Sigmoid colon (tissue), 7 donors: Measurements from ENCODE around the gene PRG3. TPM values are rescaled to one million over a fixed set of nuclear protein-coding genes. Genes with fewer than 3 reads are reported as not detected.

Experiments
- DNase-seq: peaks from one replicate; pipeline ENCODE4 v3.0.0-alpha.2; 2019
- H3K27ac ChIP-seq, 4 donors: fragments of 200-600 bp; sonication (generic); one replicate each; pipeline ENCODE4 v1.5.1; 2016 to 2019; ENCODE audit warnings: mild to moderate bottlenecking in 1 of 4
- H3K27me3 ChIP-seq, 3 donors: fragments of 200-600 bp; sonication (generic); one replicate each; pipeline ENCODE4 v1.5.1; 2019; ENCODE audit warnings: mild to moderate bottlenecking in 1 of 3
- H3K36me3 ChIP-seq, 4 donors: fragments of 200-600 bp; sonication (generic); one replicate each; pipeline ENCODE4 v1.5.1; 2016 to 2019
- H3K4me1 ChIP-seq, 4 donors: fragments of 200-600 bp; sonication (generic); one replicate each; pipeline ENCODE4 v1.5.1; 2017 to 2019
- H3K4me3 ChIP-seq, 4 donors: fragments of 200-600 bp; sonication (generic); one replicate each; pipeline ENCODE4 v1.5.1; 2017 to 2019; ENCODE audit warnings: mild to moderate bottlenecking in 2 of 4, moderate library complexity in 1 of 4
- H3K9me3 ChIP-seq, 4 donors: fragments of 200-600 bp in 3 of 4; sonication (generic) in 3 of 4; one replicate each; pipeline versions ENCODE4 v1.5.1 to v1.6.1; 2013 to 2019
- EP300 ChIP-seq, 4 donors: sonication (generic); formaldehyde crosslinking; IDR thresholded peaks; one replicate each; pipeline ENCODE4 v1.6.1; 2017; ENCODE audit warnings: antibody characterized with exemption in 4 of 4
- POLR2A ChIP-seq, 2 donors: fragments of 450-650 bp; IDR thresholded peaks; one replicate each; pipeline ENCODE4 v1.6.1; 2016; ENCODE audit warnings: antibody characterized with exemption in 2 of 2, mild to moderate bottlenecking in 2 of 2, moderate library complexity in 2 of 2
- POLR2AphosphoS5 ChIP-seq, 4 donors: sonication (generic); formaldehyde crosslinking; IDR thresholded peaks; one replicate each; pipeline ENCODE4 v1.6.1; 2017; ENCODE audit warnings: antibody characterized with exemption in 4 of 4
- WGBS, 2 donors: extraction: QIAGEN DNeasy Blood & Tissue Kit; methylation state at CpG; one replicate each; pipeline ENCODE4 v1.1.7; 2013; 5-methylcytosine and 5-hydroxymethylcytosine counted together
- intact Hi-C: fragments of 100-400 bp; cut with DNase I; formaldehyde crosslinking; loops from one replicate; pipeline ENCODE4 v1.15.1; 2023
- polyA plus RNA-seq, 3 donors: library from polyadenylated mRNA; stranded (reverse); fragments of 200-250 nt; gene quantifications; one replicate each; pipeline ENCODE4 v1.2.3, GENCODE V29; 2013
- total RNA-seq, 4 donors: library from RNA; depleted of rRNA; stranded (reverse); fragments of >200 nt; gene quantifications; one replicate each; pipeline ENCODE4 v1.1.0, GENCODE V29; 2016
- TF ChIP-seq, protein P1 (sequence below), 4 experiments: fragments of 450-650 bp in 3 of 4; fragments of 200-600 bp in 1 of 4; IDR thresholded peaks; one replicate each; pipeline ENCODE4 v1.5.1; 2016 to 2019; ENCODE audit warnings: antibody characterized with exemption in 4 of 4, mild to moderate bottlenecking in 3 of 4, moderate library complexity in 2 of 4
- donor health status: healthy with polysubstance abuse.
- donor health status: Bipolar disorder and iron deficiency.
- donor health status: healthy.

PRG3 gene
- total and polyA plus RNA-seq, 7 donors, result not detected

DNA sequence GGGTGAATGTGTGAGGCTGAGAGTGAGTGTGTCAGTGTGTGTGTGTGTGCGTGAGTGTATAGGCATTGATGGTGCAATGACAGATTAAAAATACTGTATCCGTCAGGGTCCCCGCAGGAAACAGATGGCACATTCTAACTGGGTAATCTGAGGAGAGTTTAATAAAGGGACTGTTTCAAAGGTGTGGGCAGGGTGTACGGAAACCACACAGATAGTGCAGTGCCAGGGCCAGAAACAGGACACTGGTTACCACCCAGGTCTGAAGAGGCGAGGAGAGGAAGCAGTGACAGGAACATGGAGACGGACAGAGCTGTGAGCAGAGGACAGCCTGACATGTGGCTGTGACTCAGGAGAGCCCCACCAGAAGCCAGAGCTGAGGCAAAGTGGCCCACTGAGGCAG is 26.3 kb downstream of the PRG3 start:
- Histone ChIP-seq H3K9me3 (no peaks in the 10 kb centered on the region), H3K27ac (no peak overlapping the region), H3K4me1 (peaks cover 0 to 9% (median 3%) of the 10 kb centered on the region in 4 donors), H3K4me3 (no peak overlapping the region), H3K36me3 (no peaks in the 10 kb centered on the region), H3K27me3 (no peaks in the 10 kb centered on the region)
- DNase-seq, result no peak
- WGBS, 2 donors, result 59 to 89% methylated on average over 6 of the region's 6 CpGs
- intact Hi-C loops, result loop anchor here (10.0 kb wide), 1 partner anchor 510 kb away; no protein-coding TSS in a partner anchor
- no peak for TF ChIP-seq POLR2A (IDR thresholded peaks at IDR 0.05)
- no peak for TF ChIP-seq EP300 (IDR thresholded peaks at IDR 0.05)
- no peak for TF ChIP-seq POLR2AphosphoS5 (IDR thresholded peaks at IDR 0.05)
- TF ChIP-seq, protein P1, sequence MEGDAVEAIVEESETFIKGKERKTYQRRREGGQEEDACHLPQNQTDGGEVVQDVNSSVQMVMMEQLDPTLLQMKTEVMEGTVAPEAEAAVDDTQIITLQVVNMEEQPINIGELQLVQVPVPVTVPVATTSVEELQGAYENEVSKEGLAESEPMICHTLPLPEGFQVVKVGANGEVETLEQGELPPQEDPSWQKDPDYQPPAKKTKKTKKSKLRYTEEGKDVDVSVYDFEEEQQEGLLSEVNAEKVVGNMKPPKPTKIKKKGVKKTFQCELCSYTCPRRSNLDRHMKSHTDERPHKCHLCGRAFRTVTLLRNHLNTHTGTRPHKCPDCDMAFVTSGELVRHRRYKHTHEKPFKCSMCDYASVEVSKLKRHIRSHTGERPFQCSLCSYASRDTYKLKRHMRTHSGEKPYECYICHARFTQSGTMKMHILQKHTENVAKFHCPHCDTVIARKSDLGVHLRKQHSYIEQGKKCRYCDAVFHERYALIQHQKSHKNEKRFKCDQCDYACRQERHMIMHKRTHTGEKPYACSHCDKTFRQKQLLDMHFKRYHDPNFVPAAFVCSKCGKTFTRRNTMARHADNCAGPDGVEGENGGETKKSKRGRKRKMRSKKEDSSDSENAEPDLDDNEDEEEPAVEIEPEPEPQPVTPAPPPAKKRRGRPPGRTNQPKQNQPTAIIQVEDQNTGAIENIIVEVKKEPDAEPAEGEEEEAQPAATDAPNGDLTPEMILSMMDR (IDR thresholded peaks at IDR 0.05), result no peak

DNA sequence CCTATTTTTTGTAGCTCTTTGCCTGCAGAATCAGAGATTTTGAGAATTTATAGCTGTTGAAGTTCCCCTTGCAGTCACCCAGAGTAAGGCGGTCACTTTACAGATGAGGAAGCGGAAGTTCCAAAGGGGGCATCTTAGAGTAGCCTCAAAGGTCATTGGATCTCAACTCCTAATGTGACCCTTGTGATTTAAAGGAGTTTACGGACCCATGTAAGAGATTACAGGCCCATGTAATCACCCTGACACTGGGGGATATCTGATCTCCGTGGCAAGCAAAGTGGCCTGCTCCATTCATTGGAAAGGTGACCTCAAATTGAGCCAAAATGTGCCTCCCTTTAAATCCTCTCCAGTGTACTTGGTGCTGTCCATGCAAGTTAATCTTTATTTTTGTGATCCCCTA is 27.1 kb downstream of the PRG3 start:
- H3K4me3 ChIP-seq, result no peak overlapping the region
- intact Hi-C loops, result loop anchor here (10.0 kb wide), 1 partner anchor 509 kb away; no protein-coding TSS in a partner anchor
- TF ChIP-seq, protein P1 (IDR thresholded peaks at IDR 0.05), result no peak
- TF ChIP-seq POLR2AphosphoS5 (IDR thresholded peaks at IDR 0.05) (no peak), POLR2A (IDR thresholded peaks at IDR 0.05) (no peak), EP300 (IDR thresholded peaks at IDR 0.05) (no peak)
- H3K36me3 ChIP-seq, result no peaks in the 10 kb centered on the region
- H3K9me3 ChIP-seq, result no peaks in the 10 kb centered on the region
- no peaks in the 10 kb centered on the region for H3K27me3 ChIP-seq
- WGBS, 2 donors, result 79 to 81% methylated on average over 4 of the region's 4 CpGs
- no peak for DNase-seq
- no peak overlapping the region for H3K27ac ChIP-seq
- peaks cover 0 to 11% (median 5%) of the 10 kb centered on the region in 4 donors for H3K4me1 ChIP-seq

DNA sequence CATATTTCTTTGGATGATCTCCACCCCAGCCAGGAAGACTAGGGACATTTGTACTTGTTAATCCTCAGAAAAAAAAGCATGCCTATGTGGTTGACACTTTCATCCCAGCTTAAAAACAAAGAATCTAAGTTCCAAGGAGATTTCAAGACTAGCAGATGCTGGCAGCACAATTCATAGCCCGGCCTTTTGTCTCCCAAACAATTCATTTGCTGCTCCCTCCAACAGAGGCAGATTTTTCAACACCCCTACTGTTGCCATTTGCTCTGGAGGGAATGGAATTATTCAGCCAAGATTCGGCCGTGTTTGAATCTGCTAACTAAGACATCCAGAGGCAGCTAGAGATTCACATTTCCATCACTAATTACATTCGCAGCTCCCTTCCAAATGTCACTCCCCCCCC is 27.5 kb downstream of the PRG3 start:
- no peak for TF ChIP-seq EP300 (IDR thresholded peaks at IDR 0.05)
- TF ChIP-seq, protein P1 (IDR thresholded peaks at IDR 0.05), result no peak
- no peak for TF ChIP-seq POLR2A (IDR thresholded peaks at IDR 0.05)
- no peak for TF ChIP-seq POLR2AphosphoS5 (IDR thresholded peaks at IDR 0.05)
- 75 to 80% methylated on average over 4 of the region's 4 CpGs for WGBS, 2 donors
- H3K4me1 ChIP-seq, result peaks cover 0 to 11% (median 5%) of the 10 kb centered on the region in 4 donors
- intact Hi-C loops, result loop anchor here (10.0 kb wide), 1 partner anchor 509 kb away; no protein-coding TSS in a partner anchor
- H3K27ac ChIP-seq, result no peak overlapping the region
- no peaks in the 10 kb centered on the region for H3K27me3 ChIP-seq
- no peak overlapping the region for H3K4me3 ChIP-seq
- H3K9me3 ChIP-seq, result no peaks in the 10 kb centered on the region
- no peak for DNase-seq
- H3K36me3 ChIP-seq, result no peaks in the 10 kb centered on the region

DNA sequence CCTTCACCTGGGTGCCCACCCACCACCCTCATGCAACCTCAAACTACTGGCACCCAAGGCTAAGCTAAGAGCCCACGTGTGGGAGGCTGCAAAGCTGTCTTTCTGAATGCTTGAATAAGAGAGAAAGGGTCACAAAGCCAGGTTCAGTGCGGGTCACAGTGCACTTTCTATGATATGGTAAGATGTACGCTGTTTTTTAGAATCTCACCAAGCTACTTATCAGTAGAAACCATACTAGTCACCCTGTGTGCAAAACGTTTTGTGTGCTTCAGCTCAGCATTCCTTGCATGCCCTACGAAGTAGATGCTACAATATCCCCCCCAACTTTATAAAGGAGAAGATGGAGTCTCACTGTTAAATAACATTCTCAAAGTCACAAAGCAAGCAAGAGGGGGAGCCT is 27.9 kb downstream of the PRG3 start:
- Histone ChIP-seq H3K36me3 (no peaks in the 10 kb centered on the region), H3K27ac (no peak overlapping the region), H3K4me1 (peaks cover 0 to 11% (median 5%) of the 10 kb centered on the region in 4 donors), H3K4me3 (no peak overlapping the region), H3K9me3 (no peaks in the 10 kb centered on the region), H3K27me3 (no peaks in the 10 kb centered on the region)
- no peak for TF ChIP-seq POLR2A (IDR thresholded peaks at IDR 0.05)
- TF ChIP-seq POLR2AphosphoS5 (IDR thresholded peaks at IDR 0.05), result no peak
- TF ChIP-seq EP300 (IDR thresholded peaks at IDR 0.05), result no peak
- TF ChIP-seq, protein P1 (IDR thresholded peaks at IDR 0.05), result no peak
- intact Hi-C loops, result loop anchor here (10.0 kb wide), 1 partner anchor 508 kb away; no protein-coding TSS in a partner anchor
- DNase-seq, result no peak
- 73% methylated on average over 5 of the region's 5 CpGs for WGBS, 2 donors
